LNCAP (cell line): ENCODE data around the gene MYBL2.

Experiments used
- CTCF ChIP-seq: fragments of 450-650 bp; IDR thresholded peaks from 2 replicates; pipeline ENCODE4 v1.5.1; 2017; ENCODE audit warnings: mild to moderate bottlenecking

The MYBL2 gene

GRCh38 chr20:43762911-43763310 is 96.0 kb downstream of the MYBL2 start:
- no peak for TF ChIP-seq CTCF

DNA sequence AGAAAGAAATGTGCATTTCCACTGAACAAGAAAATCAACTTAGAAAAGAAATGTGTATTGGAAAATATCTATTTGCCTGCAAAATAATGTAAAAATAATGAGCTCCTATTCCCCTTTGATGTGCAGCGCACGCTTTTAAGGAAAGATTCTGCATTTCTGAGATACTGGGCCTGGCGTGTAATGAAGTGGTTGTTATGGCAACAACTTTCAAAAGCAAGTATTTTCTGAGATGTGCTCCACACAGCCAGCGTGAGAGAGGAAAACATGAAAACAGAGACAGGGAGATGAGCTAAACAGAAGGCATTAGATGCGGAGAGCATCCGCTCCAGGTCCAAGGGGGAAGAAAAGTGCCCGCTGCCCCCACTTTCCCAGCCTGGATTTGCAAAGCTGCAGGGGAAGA is 99.0 kb downstream of the MYBL2 start:
- no peak for TF ChIP-seq CTCF
